PC-3 (cell line): Measurements from ENCODE around the gene IGF1. TPM values are rescaled to one million over a fixed set of nuclear protein-coding genes. Genes with fewer than 3 reads are reported as not detected.

Source experiments
- ATAC-seq: fragments of 200-7000 bp; cut with Tn5 transposase; 2 replicates; pipeline ENCODE4 v1.9.1; 2020; ENCODE audit warnings: mild to moderate bottlenecking, moderate library complexity
- BruUV-seq: library from RNA; stranded (reverse); fragments of 400-500 nt; replicated peaks from 2 replicates; lab custom pipeline; 2021; lab: Mats Ljungman, UMichigan
- CTCF ChIA-PET: fragments of 300-600 bp; sonication (Branson Sonifier 250); formaldehyde crosslinking; loops from one replicate; lab custom pipeline; 2022; ENCODE audit warnings: antibody characterized with exemption; lab: Charles Lee
- POLR2A ChIA-PET: fragments of 300-600 bp; sonication (Branson Sonifier 250); formaldehyde crosslinking; loops from one replicate; lab custom pipeline; 2022; ENCODE audit warnings: antibody characterized with exemption; ENCODE audit not compliant: unreplicated experiment; lab: Charles Lee
- DNase-seq: peaks from one replicate; pipeline ENCODE4 v3.0.0-alpha.2; 2015
- H2AFZ ChIP-seq: fragments of 300-600 bp; sonication (generic); 2 replicates; pipeline ENCODE4 v1.6.0; 2016; ENCODE audit warnings: antibody characterized with exemption, low read length
- H3F3A ChIP-seq: fragments of 300-600 bp; sonication (generic); one replicate; pipeline ENCODE4 v1.6.0; 2017; ENCODE audit warnings: antibody characterized with exemption, low read length, control low read depth, mild to moderate bottlenecking; ENCODE audit not compliant: unreplicated experiment
- H3K27ac ChIP-seq: fragments of 300-600 bp; sonication (generic); 2 replicates; pipeline ENCODE4 v1.5.1; 2016; ENCODE audit warnings: mild to moderate bottlenecking, low read length
- H3K27me3 ChIP-seq: fragments of 300-600 bp; sonication (generic); 2 replicates; pipeline ENCODE4 v1.6.1; 2016; ENCODE audit warnings: low read length, mixed read lengths
- H3K36me3 ChIP-seq: fragments of 300-600 bp; sonication (generic); 2 replicates; pipeline ENCODE4 v1.6.1; 2016; ENCODE audit warnings: low read depth, mixed run types, low read length, mixed read lengths
- H3K4me1 ChIP-seq: fragments of 300-600 bp; sonication (generic); 2 replicates; pipeline ENCODE4 v1.5.1; 2016; ENCODE audit warnings: low read length; ENCODE audit not compliant: insufficient read depth
- H3K4me2 ChIP-seq: fragments of 300-600 bp; sonication (generic); 2 replicates; pipeline ENCODE4 v1.6.0; 2016; ENCODE audit warnings: low read length
- H3K4me3 ChIP-seq: fragments of 300-600 bp; sonication (generic); 2 replicates; pipeline ENCODE4 v1.5.1; 2016; ENCODE audit warnings: mild to moderate bottlenecking, low read length, mixed read lengths
- H3K79me2 ChIP-seq: fragments of 300-600 bp; sonication (generic); 2 replicates; pipeline ENCODE4 v1.6.1; 2017; ENCODE audit warnings: low read length, mixed read lengths
- H3K9ac ChIP-seq: fragments of 300-600 bp; sonication (generic); 2 replicates; pipeline ENCODE4 v1.6.0; 2016; ENCODE audit warnings: mild to moderate bottlenecking, low read length
- H3K9me2 ChIP-seq: fragments of 300-600 bp; sonication (generic); replicated peaks from 2 replicates; pipeline ENCODE4 v1.6.1; 2016; ENCODE audit warnings: mixed run types, low read length, mixed read lengths
- H3K9me3 ChIP-seq: fragments of 300-600 bp; sonication (generic); 2 replicates; pipeline ENCODE4 v1.6.1; 2016; ENCODE audit warnings: low read length, mixed read lengths
- H4K20me1 ChIP-seq: fragments of 300-600 bp; sonication (generic); 2 replicates; pipeline ENCODE4 v1.6.1; 2016; ENCODE audit warnings: low read length, mixed read lengths
- CTCF ChIP-seq: fragments of 300-600 bp; sonication (generic); conservative IDR thresholded peaks from 2 replicates; pipeline ENCODE4 v1.5.1; 2017; ENCODE audit warnings: antibody characterized with exemption, low read depth, mild to moderate bottlenecking, low read length
- EZH2 ChIP-seq: fragments of 300-600 bp; sonication (generic); IDR thresholded peaks from one replicate; pipeline ENCODE4 v1.6.1; 2017; ENCODE audit warnings: antibody characterized with exemption, mild to moderate bottlenecking, low read length; ENCODE audit not compliant: unreplicated experiment
- EZH2phosphoT487 ChIP-seq: fragments of 300-600 bp; sonication (generic); IDR thresholded peaks from 2 replicates; pipeline ENCODE4 v1.6.1; 2018; ENCODE audit warnings: mild to moderate bottlenecking, antibody characterized with exemption, low read length, borderline replicate concordance
- intact Hi-C: fragments of 100-400 bp; cut with micrococcal nuclease; formaldehyde crosslinking; loops from 2 replicates; pipeline ENCODE4 v1.9.0; 2023
- total RNA-seq: library from RNA; depleted of rRNA; stranded (reverse); fragments of >200 nt; gene quantifications from 2 replicates; pipeline ENCODE4 v1.2.3, GENCODE V29; 2014

The IGF1 gene
- total RNA-seq, 1 experiment from 2014 or later: not detected

GRCh38 chr12:102369876-102370275, 110.5 kb downstream of the IGF1 start:
- POLR2A ChIA-PET: no interaction called here

GRCh38 chr12:102365365-102365764, 115.0 kb downstream of the IGF1 start:
- H3K27me3 ChIP-seq: no peaks in the 10 kb centered on the region
- H3K9ac ChIP-seq: no peak overlapping the region
- ChIA-PET CTCF (no interaction called here), POLR2A (no interaction called here)
- H3K4me1 ChIP-seq: no peaks in the 10 kb centered on the region
- H3K9me3 ChIP-seq: 0 out of 2 replicates have a peak, but pooled peaks cover 5% of the 10 kb centered on the region
- TF ChIP-seq CTCF (no peak), EZH2phosphoT487 (no peak), EZH2 (no peak)
- H3K4me3 ChIP-seq: no peak overlapping the region
- intact Hi-C loops: no loop called here
- H4K20me1 ChIP-seq: no peaks in the 10 kb centered on the region
- H3K36me3 ChIP-seq: no peaks in the 10 kb centered on the region
- H3K4me2 ChIP-seq: no peak overlapping the region
- ATAC-seq: no peak
- BruUV-seq: no TSS peak
- H3K27ac ChIP-seq: no peak overlapping the region
- H3K79me2 ChIP-seq: no peaks in the 10 kb centered on the region
- H3F3A ChIP-seq: no peaks in the 10 kb centered on the region
- H2AFZ ChIP-seq: no peak overlapping the region
- DNase-seq: no peak
- H3K9me2 ChIP-seq: no peaks in the 10 kb centered on the region

More at GRCh38 chr12:102369876-102370275, 110.5 kb downstream of the IGF1 start:
- DNase-seq (no peak), ATAC-seq (no peak)
- H3K9me2 ChIP-seq: no peaks in the 10 kb centered on the region
- H3K9me3 ChIP-seq: 0 out of 2 replicates have a peak, but pooled peaks cover 11% of the 10 kb centered on the region
- TF ChIP-seq EZH2phosphoT487 (no peak), EZH2 (no peak), CTCF (no peak)
- no peaks in the 10 kb centered on the region for H3K36me3 ChIP-seq
- H3K27ac ChIP-seq: no peak overlapping the region
- no peaks in the 10 kb centered on the region for H3F3A ChIP-seq
- CTCF ChIA-PET: no interaction called here
- H2AFZ ChIP-seq: no peak overlapping the region
- H3K4me3 ChIP-seq: no peak overlapping the region
- no peak overlapping the region for H3K9ac ChIP-seq
- no peaks in the 10 kb centered on the region for H3K79me2 ChIP-seq
- no peak overlapping the region for H3K4me2 ChIP-seq
- no peaks in the 10 kb centered on the region for H4K20me1 ChIP-seq
- intact Hi-C loops: no loop called here
- BruUV-seq: no TSS peak
- no peaks in the 10 kb centered on the region for H3K4me1 ChIP-seq
- H3K27me3 ChIP-seq: no peaks in the 10 kb centered on the region

GRCh38 chr12:102364709-102365108, 115.7 kb downstream of the IGF1 start:
- intact Hi-C loops: no loop called here
- Histone ChIP-seq H3K9me2 (no peaks in the 10 kb centered on the region), H3K9ac (no peak overlapping the region), H3K79me2 (no peaks in the 10 kb centered on the region), H3K4me3 (no peak overlapping the region), H3K4me1 (no peaks in the 10 kb centered on the region), H3F3A (no peaks in the 10 kb centered on the region), H3K36me3 (no peaks in the 10 kb centered on the region), H2AFZ (no peak overlapping the region), H3K4me2 (no peak overlapping the region), H3K27me3 (no peaks in the 10 kb centered on the region), H4K20me1 (no peaks in the 10 kb centered on the region), H3K27ac (no peak overlapping the region), H3K9me3 (0 out of 2 replicates have a peak, but pooled peaks cover 5% of the 10 kb centered on the region)
- no peak for DNase-seq
- TF ChIP-seq EZH2 (no peak), CTCF (no peak), EZH2phosphoT487 (no peak)
- BruUV-seq: no TSS peak
- CTCF ChIA-PET: no interaction called here
- ATAC-seq: no peak
- POLR2A ChIA-PET: no interaction called here
